Measurements from ENCODE around the gene PDE7B. TPM values are rescaled to one million over a fixed set of nuclear protein-coding genes. Genes with fewer than 3 reads are reported as not detected.

The PDE7B gene
- total RNA-seq, 1 donor from 2014 or later: 0.84 TPM

DNA sequence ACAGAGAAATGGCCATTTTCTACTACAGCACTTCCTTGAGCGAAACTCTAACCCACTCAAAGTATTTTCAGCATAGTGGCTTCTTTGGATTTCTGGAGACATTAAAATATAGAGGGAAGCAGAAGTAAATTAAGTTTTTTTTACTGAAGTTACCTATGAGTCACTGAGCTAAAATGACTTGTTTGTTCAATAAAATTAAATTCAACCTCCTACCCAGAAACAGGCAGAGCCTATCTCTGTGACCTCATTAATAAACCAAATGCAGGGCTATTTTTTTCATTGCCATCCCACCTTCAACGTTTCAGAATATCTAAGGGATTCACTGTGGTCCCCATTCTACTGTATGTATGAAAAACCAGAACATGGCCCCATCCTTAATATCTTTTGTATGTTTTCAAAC lies 265.6 kb downstream of the PDE7B start:
- TF ChIP-seq, protein P1, sequence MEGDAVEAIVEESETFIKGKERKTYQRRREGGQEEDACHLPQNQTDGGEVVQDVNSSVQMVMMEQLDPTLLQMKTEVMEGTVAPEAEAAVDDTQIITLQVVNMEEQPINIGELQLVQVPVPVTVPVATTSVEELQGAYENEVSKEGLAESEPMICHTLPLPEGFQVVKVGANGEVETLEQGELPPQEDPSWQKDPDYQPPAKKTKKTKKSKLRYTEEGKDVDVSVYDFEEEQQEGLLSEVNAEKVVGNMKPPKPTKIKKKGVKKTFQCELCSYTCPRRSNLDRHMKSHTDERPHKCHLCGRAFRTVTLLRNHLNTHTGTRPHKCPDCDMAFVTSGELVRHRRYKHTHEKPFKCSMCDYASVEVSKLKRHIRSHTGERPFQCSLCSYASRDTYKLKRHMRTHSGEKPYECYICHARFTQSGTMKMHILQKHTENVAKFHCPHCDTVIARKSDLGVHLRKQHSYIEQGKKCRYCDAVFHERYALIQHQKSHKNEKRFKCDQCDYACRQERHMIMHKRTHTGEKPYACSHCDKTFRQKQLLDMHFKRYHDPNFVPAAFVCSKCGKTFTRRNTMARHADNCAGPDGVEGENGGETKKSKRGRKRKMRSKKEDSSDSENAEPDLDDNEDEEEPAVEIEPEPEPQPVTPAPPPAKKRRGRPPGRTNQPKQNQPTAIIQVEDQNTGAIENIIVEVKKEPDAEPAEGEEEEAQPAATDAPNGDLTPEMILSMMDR (IDR thresholded peaks at IDR 0.05; ENCODE audit: insufficient read depth, low read length, poor library complexity, severe bottlenecking): no peak

DNA sequence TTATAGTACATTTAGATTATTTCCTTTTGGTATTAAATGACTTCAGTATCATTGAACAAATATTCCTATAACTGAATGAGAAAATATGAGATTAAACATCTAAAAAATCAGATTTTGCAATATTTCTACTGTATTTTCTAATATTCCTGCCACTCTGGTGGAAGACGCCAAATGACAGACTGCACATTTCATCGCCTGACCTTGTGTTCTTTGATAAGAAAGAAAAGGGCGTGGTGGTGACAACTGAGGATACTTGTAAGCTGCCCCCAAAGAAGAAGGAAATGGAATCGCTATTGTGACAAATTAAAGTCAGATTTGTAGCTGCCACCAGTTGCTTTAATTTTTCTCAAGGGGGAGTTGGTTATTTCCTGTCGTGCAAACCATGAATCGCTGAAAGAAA lies 267.3 kb downstream of the PDE7B start:
- TF ChIP-seq, protein P1 (IDR thresholded peaks at IDR 0.05; ENCODE audit: insufficient read depth, low read length, poor library complexity, severe bottlenecking): no peak
- no peaks in the 10 kb centered on the region for H3K27me3 ChIP-seq (ENCODE audit: control insufficient read depth, insufficient read depth, low read length)
- no peaks in the 10 kb centered on the region for H3K36me3 ChIP-seq (ENCODE audit: control insufficient read depth, insufficient read depth, low read length)
- no peak for DNase-seq (ENCODE audit: low read depth)
- no peak overlapping the region for H3K4me3 ChIP-seq (ENCODE audit: low read depth, low read length)

More for the DNA sequence above, 265.6 kb downstream of the PDE7B start:
- Histone ChIP-seq H3K4me3 (ENCODE audit: low read depth, low read length) (no peak overlapping the region), H3K36me3 (ENCODE audit: control insufficient read depth, insufficient read depth, low read length) (no peaks in the 10 kb centered on the region), H3K27me3 (ENCODE audit: control insufficient read depth, insufficient read depth, low read length) (no peaks in the 10 kb centered on the region)
- no peak for DNase-seq (ENCODE audit: low read depth)

DNA sequence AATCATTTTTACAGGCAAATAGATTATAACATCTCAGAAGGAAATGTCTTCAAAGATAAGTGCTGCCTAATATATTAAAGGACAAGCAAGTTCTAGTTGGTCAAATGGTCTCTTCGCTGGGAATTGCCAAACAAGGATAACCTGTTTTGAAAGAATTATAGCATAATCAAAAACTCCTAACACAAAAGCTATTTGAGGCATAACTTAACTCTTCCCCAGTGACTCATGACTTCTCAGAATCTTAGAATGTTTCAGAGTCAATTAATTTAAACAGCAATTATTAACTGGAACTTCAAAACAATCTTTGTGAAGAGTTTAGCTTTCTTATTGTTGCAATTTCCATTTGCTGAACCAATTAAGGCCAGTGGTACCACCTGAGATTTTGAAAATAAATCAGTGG lies 272.0 kb downstream of the PDE7B start:
- TF ChIP-seq, protein P1 (IDR thresholded peaks at IDR 0.05; ENCODE audit: insufficient read depth, low read length, poor library complexity, severe bottlenecking): no peak
- DNase-seq (ENCODE audit: low read depth): peak; percentile 39
- Histone ChIP-seq H3K27me3 (ENCODE audit: control insufficient read depth, insufficient read depth, low read length) (no peaks in the 10 kb centered on the region), H3K36me3 (ENCODE audit: control insufficient read depth, insufficient read depth, low read length) (no peaks in the 10 kb centered on the region), H3K4me3 (ENCODE audit: low read depth, low read length) (no peak overlapping the region)

DNA sequence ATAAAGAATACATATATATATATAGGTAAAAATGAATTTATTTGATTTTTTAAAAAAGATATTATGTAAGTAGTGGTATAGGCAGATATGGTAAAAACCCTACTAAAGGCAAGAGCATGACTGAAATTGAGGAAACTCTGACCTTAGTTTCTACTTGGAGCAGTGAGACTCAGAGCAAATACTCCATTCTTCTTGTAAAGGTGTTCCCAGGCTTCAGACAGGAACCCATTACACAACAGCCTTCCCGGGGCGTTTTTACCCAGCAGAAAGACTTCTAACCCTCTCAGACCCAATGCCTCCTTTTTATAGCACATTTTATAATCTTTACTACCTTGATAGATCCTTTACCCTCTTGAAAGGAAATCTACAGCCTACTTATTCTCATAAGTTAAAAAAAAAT lies 274.1 kb downstream of the PDE7B start:
- TF ChIP-seq, protein P1 (IDR thresholded peaks at IDR 0.05; ENCODE audit: insufficient read depth, low read length, poor library complexity, severe bottlenecking): no peak
- Histone ChIP-seq H3K27me3 (ENCODE audit: control insufficient read depth, insufficient read depth, low read length) (no peaks in the 10 kb centered on the region), H3K4me3 (ENCODE audit: low read depth, low read length) (no peak overlapping the region), H3K36me3 (ENCODE audit: control insufficient read depth, insufficient read depth, low read length) (no peaks in the 10 kb centered on the region)
- DNase-seq (ENCODE audit: low read depth): no peak

DNA sequence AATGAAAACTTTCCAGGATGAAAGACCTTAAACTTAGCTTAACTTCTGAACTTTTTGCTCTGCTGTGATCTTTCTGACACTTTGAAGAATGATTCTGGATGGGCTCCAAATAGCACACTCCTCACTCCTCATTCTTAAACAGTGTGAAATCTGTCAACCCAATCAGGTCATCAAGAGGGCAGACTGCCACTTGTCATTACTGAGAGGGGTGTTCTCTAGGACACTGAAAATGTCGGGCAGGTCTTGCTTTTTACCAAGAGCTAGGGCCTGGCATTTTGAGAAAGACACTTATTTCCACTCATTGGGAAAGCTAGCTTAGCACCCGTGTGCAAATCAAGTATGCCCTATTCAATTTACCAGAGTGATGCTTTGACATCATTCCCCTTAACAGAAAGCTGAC lies 276.4 kb downstream of the PDE7B start:
- no peaks in the 10 kb centered on the region for H3K36me3 ChIP-seq (ENCODE audit: control insufficient read depth, insufficient read depth, low read length)
- H3K4me3 ChIP-seq (ENCODE audit: low read depth, low read length): no peak overlapping the region
- DNase-seq (ENCODE audit: low read depth): no peak
- no peaks in the 10 kb centered on the region for H3K27me3 ChIP-seq (ENCODE audit: control insufficient read depth, insufficient read depth, low read length)
- TF ChIP-seq, protein P1 (IDR thresholded peaks at IDR 0.05; ENCODE audit: insufficient read depth, low read length, poor library complexity, severe bottlenecking): no peak

DNA sequence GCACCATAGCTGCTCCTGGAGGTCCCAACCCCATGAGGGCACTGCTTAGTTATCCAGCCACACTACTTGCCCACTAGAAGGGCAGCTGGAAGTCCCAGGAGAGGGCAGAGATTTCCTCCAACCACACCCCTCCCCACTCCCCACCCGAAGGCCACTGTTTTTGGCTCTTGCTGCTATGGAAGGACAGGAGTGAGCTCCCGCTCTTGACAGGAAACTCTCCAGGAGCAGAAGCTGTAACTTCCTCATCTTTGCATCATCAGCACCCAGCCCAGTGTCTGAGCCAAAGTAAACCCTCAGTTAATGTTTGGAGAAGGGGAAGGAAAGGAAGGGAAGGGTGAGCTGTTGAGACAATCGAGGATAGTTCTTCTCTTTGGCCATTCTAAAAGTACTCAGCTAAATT lies 277.9 kb downstream of the PDE7B start:
- Histone ChIP-seq H3K4me3 (ENCODE audit: low read depth, low read length) (no peak overlapping the region), H3K36me3 (ENCODE audit: control insufficient read depth, insufficient read depth, low read length) (no peaks in the 10 kb centered on the region), H3K27me3 (ENCODE audit: control insufficient read depth, insufficient read depth, low read length) (no peaks in the 10 kb centered on the region)
- DNase-seq (ENCODE audit: low read depth): no peak
- TF ChIP-seq, protein P1 (IDR thresholded peaks at IDR 0.05; ENCODE audit: insufficient read depth, low read length, poor library complexity, severe bottlenecking): no peak

Data from kidney epithelial cell (primary cell).